WTC11 (cell line): ENCODE results near the gene STIMATE. TPM values are rescaled to one million over a fixed set of nuclear protein-coding genes. Genes with fewer than 3 reads are reported as not detected.

Experiments used
- ATAC-seq: fragments of 200-7000 bp; cut with Tn5 transposase; 2 replicates; pipeline ENCODE4 v1.10.0; 2021; ENCODE audit warnings: mild to moderate bottlenecking, moderate library complexity
- CTCF ChIA-PET: fragments of 300-600 bp; sonication (Branson Sonifier 250); formaldehyde crosslinking; loops from one replicate; lab custom pipeline; 2021; ENCODE audit warnings: antibody characterized with exemption; lab: Charles Lee
- POLR2A ChIA-PET: fragments of 350-600 bp; sonication (Branson Sonifier 250); formaldehyde crosslinking; loops from one replicate; lab custom pipeline; 2021; ENCODE audit warnings: antibody characterized with exemption; lab: Charles Lee
- DNase-seq: peaks from one replicate; pipeline ENCODE4 v3.0.0; 2021; ENCODE audit warnings: low spot score
- H3K27ac Mint-ChIP-seq: 2 replicates; pipeline ENCODE4 v1.8.0; 2021; ENCODE audit warnings: mixed read lengths
- H3K27me3 Mint-ChIP-seq: 2 replicates; pipeline ENCODE4 v1.8.0; 2021; ENCODE audit warnings: low read depth, mild to moderate bottlenecking, moderate library complexity, mixed read lengths
- H3K36me3 Mint-ChIP-seq: 2 replicates; pipeline ENCODE4 v1.8.0; 2021; ENCODE audit warnings: mixed read lengths
- H3K4me1 Mint-ChIP-seq: 2 replicates; pipeline ENCODE4 v1.8.0; 2022; ENCODE audit warnings: mixed read lengths
- H3K4me3 Mint-ChIP-seq: 2 replicates; pipeline ENCODE4 v1.8.0; 2021; ENCODE audit warnings: mild to moderate bottlenecking, moderate library complexity, mixed read lengths
- H3K9me3 Mint-ChIP-seq: 2 replicates; pipeline ENCODE4 v1.8.0; 2021; ENCODE audit warnings: mixed read lengths
- ATF6 ChIP-seq: sonication (generic); formaldehyde crosslinking; IDR thresholded peaks from 2 replicates; pipeline ENCODE4 v1.8.1; 2023; ENCODE audit warnings: mild to moderate bottlenecking, missing genetic modification reagents
- CBFB ChIP-seq: sonication (generic); formaldehyde crosslinking; IDR thresholded peaks from 2 replicates; pipeline ENCODE4 v1.8.1; 2022; ENCODE audit warnings: mild to moderate bottlenecking, low read depth, missing genetic modification reagents
- CREB1 ChIP-seq: sonication (generic); formaldehyde crosslinking; IDR thresholded peaks from 2 replicates; pipeline ENCODE4 v1.8.0; 2023; ENCODE audit warnings: mild to moderate bottlenecking, missing genetic modification reagents
- FOXJ3 ChIP-seq: sonication (generic); formaldehyde crosslinking; IDR thresholded peaks from 2 replicates; pipeline ENCODE4 v1.9.0; 2021; ENCODE audit warnings: missing genetic modification reagents, mild to moderate bottlenecking, borderline replicate concordance
- HMGXB4 ChIP-seq: sonication (generic); formaldehyde crosslinking; IDR thresholded peaks from 2 replicates; pipeline ENCODE4 v1.8.1; 2023; ENCODE audit warnings: mild to moderate bottlenecking, moderate library complexity, missing genetic modification reagents
- IRF2 ChIP-seq: sonication (generic); formaldehyde crosslinking; IDR thresholded peaks from 2 replicates; pipeline ENCODE4 v1.8.0; 2022; ENCODE audit warnings: low read depth, missing genetic modification reagents, borderline replicate concordance
- JUN ChIP-seq: sonication (generic); formaldehyde crosslinking; IDR thresholded peaks from 2 replicates; pipeline ENCODE4 v1.8.0; 2023; ENCODE audit warnings: mild to moderate bottlenecking, missing genetic modification reagents
- KAT7 ChIP-seq: sonication (generic); formaldehyde crosslinking; IDR thresholded peaks from 2 replicates; pipeline ENCODE4 v1.8.1; 2023; ENCODE audit warnings: missing genetic modification reagents, mild to moderate bottlenecking, borderline replicate concordance
- MAX ChIP-seq: sonication (generic); formaldehyde crosslinking; IDR thresholded peaks from 2 replicates; pipeline ENCODE4 v1.8.0; 2022; ENCODE audit warnings: mild to moderate bottlenecking, missing genetic modification reagents
- MLX ChIP-seq: sonication (generic); formaldehyde crosslinking; IDR thresholded peaks from 2 replicates; pipeline ENCODE4 v1.8.1; 2023; ENCODE audit warnings: mild to moderate bottlenecking, missing genetic modification reagents, moderate library complexity
- NR1H2 ChIP-seq: sonication (generic); formaldehyde crosslinking; IDR thresholded peaks from 2 replicates; pipeline ENCODE4 v1.9.0; 2021; ENCODE audit warnings: mild to moderate bottlenecking, moderate library complexity, missing genetic modification reagents
- NR2C2 ChIP-seq: sonication (generic); formaldehyde crosslinking; IDR thresholded peaks from 2 replicates; pipeline ENCODE4 v1.8.0; 2022; ENCODE audit warnings: mild to moderate bottlenecking, missing genetic modification reagents
- PRRX2 ChIP-seq: fragments of 250-450 bp; sonication (Bioruptor Pico); IDR thresholded peaks from 2 replicates; pipeline ENCODE4 v1.8.0; 2021; ENCODE audit warnings: mild to moderate bottlenecking
- RORB ChIP-seq: fragments of 250-450 bp; sonication (Bioruptor Pico); IDR thresholded peaks from 2 replicates; pipeline ENCODE4 v1.9.0; 2021; ENCODE audit warnings: mild to moderate bottlenecking
- ZNF121 ChIP-seq: sonication (generic); formaldehyde crosslinking; IDR thresholded peaks from 2 replicates; pipeline ENCODE4 v1.8.0; 2023; ENCODE audit warnings: missing genetic modification reagents
- ZNF219 ChIP-seq: sonication (generic); formaldehyde crosslinking; IDR thresholded peaks from 2 replicates; pipeline ENCODE4 v1.8.0; 2023; ENCODE audit warnings: missing genetic modification reagents, mild to moderate bottlenecking, borderline replicate concordance
- total RNA-seq: library from RNA; stranded (reverse); gene quantifications from 3 replicates; pipeline ENCODE4 v1.2.3, GENCODE V29; 2021
- TF ChIP-seq, protein P1 (sequence below): fragments of 250-450 bp; sonication (Bioruptor Pico); IDR thresholded peaks from 2 replicates; pipeline ENCODE4 v1.9.0; 2021; ENCODE audit warnings: mild to moderate bottlenecking
- TF ChIP-seq, protein P2 (sequence below): sonication (generic); formaldehyde crosslinking; IDR thresholded peaks from 2 replicates; pipeline ENCODE4 v1.8.1; 2023; ENCODE audit warnings: mild to moderate bottlenecking, missing genetic modification reagents, moderate library complexity
- TF ChIP-seq, protein P3 (sequence below): sonication (generic); formaldehyde crosslinking; IDR thresholded peaks from 2 replicates; pipeline ENCODE4 v1.8.1; 2022; ENCODE audit warnings: missing genetic modification reagents, borderline replicate concordance

Gene STIMATE
- total RNA-seq, 1 experiment from 2014 or later, result 35.5 TPM

GRCh38 chr3:52835766-52836470 lies 61.4 kb downstream of the STIMATE start:
- TF ChIP-seq FOXJ3 (no peak), KAT7 (CRISPR knock-in tag) (no peak), HMGXB4 (CRISPR knock-in tag) (no peak), ZNF121 (CRISPR knock-in tag) (no peak), RORB (CRISPR knock-in tag) (no peak), NR1H2 (no peak), ZNF219 (CRISPR knock-in tag) (no peak), CREB1 (CRISPR knock-in tag) (no peak), MAX (CRISPR knock-in tag) (no peak), JUN (CRISPR knock-in tag) (no peak)
- TF ChIP-seq, protein P1, sequence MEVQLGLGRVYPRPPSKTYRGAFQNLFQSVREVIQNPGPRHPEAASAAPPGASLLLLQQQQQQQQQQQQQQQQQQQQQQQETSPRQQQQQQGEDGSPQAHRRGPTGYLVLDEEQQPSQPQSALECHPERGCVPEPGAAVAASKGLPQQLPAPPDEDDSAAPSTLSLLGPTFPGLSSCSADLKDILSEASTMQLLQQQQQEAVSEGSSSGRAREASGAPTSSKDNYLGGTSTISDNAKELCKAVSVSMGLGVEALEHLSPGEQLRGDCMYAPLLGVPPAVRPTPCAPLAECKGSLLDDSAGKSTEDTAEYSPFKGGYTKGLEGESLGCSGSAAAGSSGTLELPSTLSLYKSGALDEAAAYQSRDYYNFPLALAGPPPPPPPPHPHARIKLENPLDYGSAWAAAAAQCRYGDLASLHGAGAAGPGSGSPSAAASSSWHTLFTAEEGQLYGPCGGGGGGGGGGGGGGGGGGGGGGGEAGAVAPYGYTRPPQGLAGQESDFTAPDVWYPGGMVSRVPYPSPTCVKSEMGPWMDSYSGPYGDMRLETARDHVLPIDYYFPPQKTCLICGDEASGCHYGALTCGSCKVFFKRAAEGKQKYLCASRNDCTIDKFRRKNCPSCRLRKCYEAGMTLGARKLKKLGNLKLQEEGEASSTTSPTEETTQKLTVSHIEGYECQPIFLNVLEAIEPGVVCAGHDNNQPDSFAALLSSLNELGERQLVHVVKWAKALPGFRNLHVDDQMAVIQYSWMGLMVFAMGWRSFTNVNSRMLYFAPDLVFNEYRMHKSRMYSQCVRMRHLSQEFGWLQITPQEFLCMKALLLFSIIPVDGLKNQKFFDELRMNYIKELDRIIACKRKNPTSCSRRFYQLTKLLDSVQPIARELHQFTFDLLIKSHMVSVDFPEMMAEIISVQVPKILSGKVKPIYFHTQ, result no peak
- TF ChIP-seq, protein P2, sequence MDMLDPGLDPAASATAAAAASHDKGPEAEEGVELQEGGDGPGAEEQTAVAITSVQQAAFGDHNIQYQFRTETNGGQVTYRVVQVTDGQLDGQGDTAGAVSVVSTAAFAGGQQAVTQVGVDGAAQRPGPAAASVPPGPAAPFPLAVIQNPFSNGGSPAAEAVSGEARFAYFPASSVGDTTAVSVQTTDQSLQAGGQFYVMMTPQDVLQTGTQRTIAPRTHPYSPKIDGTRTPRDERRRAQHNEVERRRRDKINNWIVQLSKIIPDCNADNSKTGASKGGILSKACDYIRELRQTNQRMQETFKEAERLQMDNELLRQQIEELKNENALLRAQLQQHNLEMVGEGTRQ (CRISPR knock-in tag), result no peak
- Mint-ChIP-seq H3K36me3 (peaks cover 6% of the 10 kb centered on the region), H3K4me1 (peaks cover 5% of the 10 kb centered on the region; the same call in 1 of the 2 replicates), H3K4me3 (no peak overlapping the region), H3K9me3 (no peaks in the 10 kb centered on the region), H3K27me3 (no peaks in the 10 kb centered on the region), H3K27ac (no peak overlapping the region)
- ChIA-PET CTCF (interaction anchor here (0.7 to 1.0 kb wide), 2 partner anchors 15 to 43 kb away, joined by 3 to 5 read pairs; no protein-coding TSS in a partner anchor), POLR2A (no interaction called here)
- ATAC-seq (no peak), DNase-seq (no peak)

DNA sequence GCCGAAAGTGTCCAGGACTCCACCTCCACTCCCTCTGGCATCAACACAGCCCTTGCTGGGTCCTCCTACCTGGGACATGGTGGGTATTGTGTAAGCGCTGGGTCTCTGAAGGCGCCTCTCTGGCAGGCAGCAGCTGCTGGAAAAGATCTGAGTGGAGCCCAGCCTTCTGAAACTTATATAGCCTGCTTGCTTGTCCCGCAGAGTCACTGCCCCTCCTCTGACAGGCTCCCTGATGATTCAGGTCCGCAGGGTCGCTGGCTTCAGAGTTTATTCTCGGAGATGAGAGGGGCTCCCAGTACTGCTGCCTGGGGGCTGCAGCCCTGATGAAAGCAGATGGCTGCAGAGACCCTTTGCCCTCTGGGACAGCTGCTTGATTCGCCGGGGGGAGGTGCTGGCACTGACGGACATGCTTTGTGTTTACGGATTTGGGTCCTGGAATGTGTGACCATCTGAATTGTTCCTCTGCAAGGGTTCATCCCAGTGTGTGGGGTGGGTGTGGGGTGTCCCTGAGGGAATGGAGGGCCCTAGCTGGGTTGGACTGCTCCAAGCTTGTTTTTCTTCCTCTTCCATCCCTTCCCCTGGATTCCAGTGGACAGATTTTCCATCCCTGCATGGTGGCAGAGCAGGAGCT lies 62.4 kb downstream of the STIMATE start, which contains the start of gene MUSTN1:
MUSTN1 (minus strand) TSS at position 149 of the 631 bp plus-strand sequence; CDS start at position 78, 71 bp downstream.
- Mint-ChIP-seq H3K27me3 (no peaks in the 10 kb centered on the region), H3K36me3 (peaks cover 2% of the 10 kb centered on the region; the same call in 1 of the 2 replicates), H3K27ac (peak within 1 kb of the TSS; percentile 59), H3K4me3 (no peak within 1 kb of the TSS), H3K4me1 (peaks cover 5% of the 10 kb centered on the region; the same call in 1 of the 2 replicates), H3K9me3 (no peaks in the 10 kb centered on the region)
- ChIA-PET POLR2A (no interaction called here), CTCF (interaction anchor here (0.7 to 2.4 kb wide), 6 partner anchors 11 to 44 kb away, joined by 3 to 11 read pairs (median 4); no protein-coding TSS in a partner anchor)
- DNase-seq, result no peak
- no peak for ATAC-seq
- TF ChIP-seq IRF2, result no peak
- no peak for TF ChIP-seq NR2C2 (CRISPR knock-in tag)
- no peak for TF ChIP-seq PRRX2 (CRISPR knock-in tag)
- no peak for TF ChIP-seq CBFB (CRISPR knock-in tag)

DNA sequence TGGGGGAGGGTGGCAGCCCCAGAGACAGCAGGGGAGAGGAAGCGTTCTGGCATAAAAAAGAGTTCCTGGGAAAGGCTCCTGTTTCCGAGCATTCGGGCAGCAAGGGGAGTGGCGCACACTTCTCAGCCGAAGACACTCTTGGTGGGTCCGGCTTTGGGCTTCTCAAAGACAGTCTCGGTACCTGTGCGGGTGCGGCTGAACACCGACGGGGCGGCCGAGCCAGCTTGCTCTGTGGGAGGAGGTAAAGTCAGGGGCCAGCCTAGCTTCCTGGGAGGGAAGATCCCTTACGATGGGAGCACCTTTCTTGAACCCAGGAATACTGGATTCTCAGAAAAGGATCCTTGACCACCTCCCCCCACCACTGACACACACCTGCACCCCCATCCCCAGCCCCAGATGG lies 64.1 kb downstream of the STIMATE start:
- CTCF ChIA-PET, result interaction anchor here (0.6 to 4.4 kb wide), 4 partner anchors 12 to 1177 kb away, joined by 3 to 23 read pairs (median 10); no protein-coding TSS in a partner anchor
- no peaks in the 10 kb centered on the region for H3K9me3 Mint-ChIP-seq
- DNase-seq, result no peak
- ATAC-seq, result no peak
- no peaks in the 10 kb centered on the region for H3K36me3 Mint-ChIP-seq
- POLR2A ChIA-PET, result no interaction called here
- peaks cover 5% of the 10 kb centered on the region; the same call in 1 of the 2 replicates for H3K4me1 Mint-ChIP-seq
- no peak overlapping the region for H3K4me3 Mint-ChIP-seq
- H3K27me3 Mint-ChIP-seq, result no peaks in the 10 kb centered on the region
- no peak overlapping the region for H3K27ac Mint-ChIP-seq
- TF ChIP-seq ATF6 (CRISPR knock-in tag) (no peak), MLX (CRISPR knock-in tag) (no peak)
- TF ChIP-seq, protein P3, sequence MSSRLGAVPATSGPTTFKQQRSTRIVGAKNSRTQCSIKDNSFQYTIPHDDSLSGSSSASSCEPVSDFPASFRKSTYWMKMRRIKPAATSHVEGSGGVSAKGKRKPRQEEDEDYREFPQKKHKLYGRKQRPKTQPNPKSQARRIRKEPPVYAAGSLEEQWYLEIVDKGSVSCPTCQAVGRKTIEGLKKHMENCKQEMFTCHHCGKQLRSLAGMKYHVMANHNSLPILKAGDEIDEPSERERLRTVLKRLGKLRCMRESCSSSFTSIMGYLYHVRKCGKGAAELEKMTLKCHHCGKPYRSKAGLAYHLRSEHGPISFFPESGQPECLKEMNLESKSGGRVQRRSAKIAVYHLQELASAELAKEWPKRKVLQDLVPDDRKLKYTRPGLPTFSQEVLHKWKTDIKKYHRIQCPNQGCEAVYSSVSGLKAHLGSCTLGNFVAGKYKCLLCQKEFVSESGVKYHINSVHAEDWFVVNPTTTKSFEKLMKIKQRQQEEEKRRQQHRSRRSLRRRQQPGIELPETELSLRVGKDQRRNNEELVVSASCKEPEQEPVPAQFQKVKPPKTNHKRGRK (CRISPR knock-in tag), result no peak
